OCI-LY1 (cell line): ENCODE data around the gene ATP6V0B.

Source experiments
- H2AFZ ChIP-seq: fragments of 200-600 bp; sonication (generic), shearing (Covaris generic); 2 replicates; pipeline ENCODE4 v1.6.0; 2014; ENCODE audit warnings: antibody characterized with exemption, mild to moderate bottlenecking, low read length
- H3F3A ChIP-seq: fragments of 200-600 bp; sonication (generic), shearing (Covaris generic); 2 replicates; pipeline ENCODE4 v1.6.0; 2014; ENCODE audit warnings: mild to moderate bottlenecking, antibody characterized with exemption, low read length, moderate library complexity; ENCODE audit not compliant: insufficient read depth
- H3K27ac ChIP-seq: fragments of 200-600 bp; sonication (generic); 2 replicates; pipeline ENCODE4 v1.5.1; 2014; ENCODE audit warnings: low read length, mixed run types, mild to moderate bottlenecking, low read depth; ENCODE audit not compliant: poor library complexity, severe bottlenecking
- H3K27me3 ChIP-seq: fragments of 200-600 bp; sonication (generic); 2 replicates; pipeline ENCODE4 v1.6.0; 2014; ENCODE audit warnings: antibody characterized with exemption, mild to moderate bottlenecking, low read length, moderate library complexity; ENCODE audit not compliant: insufficient read depth
- H3K36me3 ChIP-seq: fragments of 200-600 bp; sonication (generic); 2 replicates; pipeline ENCODE4 v1.6.1; 2014; ENCODE audit warnings: mild to moderate bottlenecking, antibody characterized with exemption, low read length, moderate library complexity, mixed read lengths; ENCODE audit not compliant: insufficient read depth
- H3K4me1 ChIP-seq: fragments of 200-600 bp; sonication (generic); 2 replicates; pipeline ENCODE4 v1.5.1; 2014; ENCODE audit warnings: mild to moderate bottlenecking, low read length, moderate library complexity; ENCODE audit not compliant: insufficient read depth, severe bottlenecking
- H3K4me2 ChIP-seq: fragments of 200-600 bp; sonication (generic), shearing (Covaris generic); 2 replicates; pipeline ENCODE4 v1.6.1; 2014; ENCODE audit warnings: low read length
- H3K4me3 ChIP-seq: fragments of 200-600 bp; sonication (generic); 2 replicates; pipeline ENCODE4 v1.5.1; 2014; ENCODE audit warnings: low read length, low read depth, mild to moderate bottlenecking, mixed read lengths; ENCODE audit not compliant: poor library complexity, severe bottlenecking
- H3K79me2 ChIP-seq: fragments of 200-600 bp; shearing (Covaris generic); 2 replicates; pipeline ENCODE4 v1.6.1; 2016; ENCODE audit warnings: mixed run types, low read length, mixed read lengths; ENCODE audit not compliant: insufficient read depth
- H3K9ac ChIP-seq: fragments of 200-600 bp; sonication (generic), shearing (Covaris generic); 2 replicates; pipeline ENCODE4 v1.6.1; 2014; ENCODE audit warnings: mild to moderate bottlenecking, low read length, mixed read lengths
- H3K9me2 ChIP-seq: fragments of 200-600 bp; sonication (generic), shearing (Covaris generic); 2 replicates; pipeline ENCODE4 v1.6.1; 2014; ENCODE audit warnings: low read depth, mild to moderate bottlenecking, low read length, mixed read lengths
- H3K9me3 ChIP-seq: fragments of 200-600 bp; shearing (Covaris generic); 2 replicates; pipeline ENCODE4 v1.6.1; 2014; ENCODE audit warnings: low read length, mixed read lengths
- H4K20me1 ChIP-seq: fragments of 200-600 bp; sonication (generic), shearing (Covaris generic); 2 replicates; pipeline ENCODE4 v1.6.0; 2016; ENCODE audit warnings: mild to moderate bottlenecking, low read length; ENCODE audit not compliant: insufficient read depth
- EZH2 ChIP-seq: fragments of 200-600 bp; sonication (generic), shearing (Covaris generic); IDR thresholded peaks from 2 replicates; pipeline ENCODE4 v1.8.0; 2017; ENCODE audit warnings: borderline replicate concordance, mixed run types, mild to moderate bottlenecking, antibody characterized with exemption, low read length, moderate library complexity, mixed read lengths
- TF ChIP-seq, protein P1 (sequence below): fragments of 200-600 bp; sonication (generic), shearing (Covaris generic); IDR thresholded peaks from 2 replicates; pipeline ENCODE4 v1.5.1; 2017; ENCODE audit warnings: mild to moderate bottlenecking, antibody characterized with exemption, low read length, moderate library complexity, mixed read lengths

The ATP6V0B gene

DNA sequence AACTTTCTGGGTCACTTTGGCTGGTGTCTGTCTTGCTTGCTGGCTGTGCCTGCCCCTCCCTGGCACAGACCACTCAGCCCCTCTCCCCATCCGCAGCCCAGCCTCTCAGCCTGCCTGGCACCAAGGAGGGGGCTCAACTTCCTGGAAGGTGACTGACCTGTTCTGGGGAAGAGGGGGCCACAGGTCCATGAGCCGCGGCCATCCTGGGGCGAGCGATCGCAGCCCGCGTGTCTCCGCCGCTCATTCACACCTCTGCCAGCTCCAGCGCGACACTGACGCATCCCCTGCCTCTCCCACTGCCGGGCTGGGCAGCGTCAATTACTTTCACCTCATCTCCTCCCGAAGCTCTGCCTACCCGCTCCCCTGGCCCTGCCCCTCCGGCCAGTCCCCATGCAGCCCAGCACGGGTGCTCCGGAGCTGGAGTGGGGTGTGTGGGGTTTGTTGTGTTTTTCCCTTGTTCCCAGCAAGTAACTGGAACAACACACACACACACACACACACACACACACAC lies 42.2 kb downstream of the ATP6V0B start:
- Histone ChIP-seq H3F3A (no peaks in the 10 kb centered on the region), H3K9me3 (no peaks in the 10 kb centered on the region), H3K79me2 (no peaks in the 10 kb centered on the region), H3K36me3 (no peaks in the 10 kb centered on the region), H4K20me1 (no peaks in the 10 kb centered on the region), H2AFZ (no peak overlapping the region), H3K9me2 (no peaks in the 10 kb centered on the region), H3K27ac (no peak overlapping the region), H3K4me1 (no peaks in the 10 kb centered on the region), H3K27me3 (no peaks in the 10 kb centered on the region; the same call in 1 of the 2 replicates), H3K4me2 (no peak overlapping the region), H3K9ac (no peak overlapping the region), H3K4me3 (no peak overlapping the region)
- TF ChIP-seq, protein P1, sequence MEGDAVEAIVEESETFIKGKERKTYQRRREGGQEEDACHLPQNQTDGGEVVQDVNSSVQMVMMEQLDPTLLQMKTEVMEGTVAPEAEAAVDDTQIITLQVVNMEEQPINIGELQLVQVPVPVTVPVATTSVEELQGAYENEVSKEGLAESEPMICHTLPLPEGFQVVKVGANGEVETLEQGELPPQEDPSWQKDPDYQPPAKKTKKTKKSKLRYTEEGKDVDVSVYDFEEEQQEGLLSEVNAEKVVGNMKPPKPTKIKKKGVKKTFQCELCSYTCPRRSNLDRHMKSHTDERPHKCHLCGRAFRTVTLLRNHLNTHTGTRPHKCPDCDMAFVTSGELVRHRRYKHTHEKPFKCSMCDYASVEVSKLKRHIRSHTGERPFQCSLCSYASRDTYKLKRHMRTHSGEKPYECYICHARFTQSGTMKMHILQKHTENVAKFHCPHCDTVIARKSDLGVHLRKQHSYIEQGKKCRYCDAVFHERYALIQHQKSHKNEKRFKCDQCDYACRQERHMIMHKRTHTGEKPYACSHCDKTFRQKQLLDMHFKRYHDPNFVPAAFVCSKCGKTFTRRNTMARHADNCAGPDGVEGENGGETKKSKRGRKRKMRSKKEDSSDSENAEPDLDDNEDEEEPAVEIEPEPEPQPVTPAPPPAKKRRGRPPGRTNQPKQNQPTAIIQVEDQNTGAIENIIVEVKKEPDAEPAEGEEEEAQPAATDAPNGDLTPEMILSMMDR, result no peak
- TF ChIP-seq EZH2, result no peak

DNA sequence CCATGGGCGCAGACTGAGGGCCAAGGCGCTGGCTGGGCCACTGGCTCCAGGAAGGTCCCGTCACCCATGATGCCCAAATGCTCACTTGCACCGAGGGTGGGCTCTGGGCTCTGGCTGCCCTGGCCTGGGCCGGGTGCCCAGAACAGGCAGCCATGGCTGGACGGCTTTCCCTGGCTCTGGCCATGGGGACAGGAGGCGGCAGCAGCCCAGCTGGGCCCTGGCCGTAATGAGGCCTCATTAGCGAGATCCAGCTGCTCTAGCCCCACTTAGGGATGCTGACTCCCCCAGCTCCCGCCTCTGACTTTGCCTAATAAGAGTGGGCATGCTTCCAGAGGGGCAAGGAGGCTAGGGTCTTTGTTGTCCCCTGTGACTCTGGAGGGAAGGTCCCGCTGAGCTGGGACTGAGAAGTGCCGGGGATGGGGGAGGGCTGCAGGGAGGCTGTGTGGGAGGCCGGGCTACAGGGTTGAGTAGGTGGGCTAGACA lies 44.7 kb downstream of the ATP6V0B start:
- no peaks in the 10 kb centered on the region for H3K9me3 ChIP-seq
- H3K4me3 ChIP-seq, result no peak overlapping the region
- H3K9me2 ChIP-seq, result no peaks in the 10 kb centered on the region
- H3F3A ChIP-seq, result no peaks in the 10 kb centered on the region
- TF ChIP-seq, protein P1, result no peak
- no peak for TF ChIP-seq EZH2
- H3K79me2 ChIP-seq, result no peaks in the 10 kb centered on the region
- no peak overlapping the region for H2AFZ ChIP-seq
- H3K9ac ChIP-seq, result no peak overlapping the region
- no peaks in the 10 kb centered on the region for H4K20me1 ChIP-seq
- H3K27ac ChIP-seq, result no peak overlapping the region
- H3K36me3 ChIP-seq, result no peaks in the 10 kb centered on the region
- no peak overlapping the region for H3K4me2 ChIP-seq
- H3K4me1 ChIP-seq, result peaks cover under 1% of the 10 kb centered on the region
- no peaks in the 10 kb centered on the region; the same call in 1 of the 2 replicates for H3K27me3 ChIP-seq

DNA sequence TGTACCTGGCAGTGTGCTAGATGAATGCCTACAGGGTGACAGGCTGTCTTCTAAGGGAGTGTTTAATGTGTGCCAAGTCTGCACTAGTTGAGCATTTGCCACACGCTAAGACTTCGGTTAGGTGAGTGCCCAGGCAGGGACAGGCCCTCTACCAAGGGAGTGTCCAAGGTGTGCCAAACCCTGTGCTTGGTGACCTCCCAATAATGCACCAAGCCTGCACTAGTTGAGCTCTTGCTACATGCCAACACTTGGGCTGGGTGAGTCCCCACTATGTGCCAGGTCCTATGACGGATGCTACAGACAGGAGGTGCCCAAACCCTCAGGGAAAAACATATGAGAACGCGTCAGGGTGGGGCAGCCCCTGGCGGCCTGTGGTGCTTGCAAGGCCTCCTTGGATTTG lies 45.7 kb downstream of the ATP6V0B start:
- peaks cover 10% of the 10 kb centered on the region for H3K4me1 ChIP-seq
- H3F3A ChIP-seq, result no peaks in the 10 kb centered on the region
- no peaks in the 10 kb centered on the region for H4K20me1 ChIP-seq
- H3K4me2 ChIP-seq, result no peak overlapping the region
- no peaks in the 10 kb centered on the region; the same call in 1 of the 2 replicates for H3K27me3 ChIP-seq
- TF ChIP-seq EZH2, result no peak
- TF ChIP-seq, protein P1, result no peak
- H3K79me2 ChIP-seq, result no peaks in the 10 kb centered on the region
- no peak overlapping the region for H2AFZ ChIP-seq
- no peak overlapping the region for H3K9ac ChIP-seq
- no peaks in the 10 kb centered on the region for H3K9me2 ChIP-seq
- no peaks in the 10 kb centered on the region for H3K9me3 ChIP-seq
- H3K27ac ChIP-seq, result no peak overlapping the region
- H3K36me3 ChIP-seq, result no peaks in the 10 kb centered on the region
- H3K4me3 ChIP-seq, result no peak overlapping the region
